WTC11 (cell line): Measurements from ENCODE around the gene BRPF1.

Experiments used
- ATF2 ChIP-seq: sonication (generic); formaldehyde crosslinking; IDR thresholded peaks from 2 replicates; pipeline ENCODE4 v1.8.1; 2022; ENCODE audit warnings: low read depth, missing genetic modification reagents, borderline replicate concordance
- ATF3 ChIP-seq: sonication (generic); formaldehyde crosslinking; conservative IDR thresholded peaks from 2 replicates; pipeline ENCODE4 v1.8.1; 2022; ENCODE audit warnings: mild to moderate bottlenecking, missing genetic modification reagents
- CTCF ChIP-seq: fragments of 200-600 bp; IDR thresholded peaks from 2 replicates; pipeline ENCODE4 v1.8.0; 2022; ENCODE audit warnings: antibody characterized with exemption
- E2F1 ChIP-seq: sonication (generic); formaldehyde crosslinking; IDR thresholded peaks from 2 replicates; pipeline ENCODE4 v1.8.0; 2022; ENCODE audit warnings: mild to moderate bottlenecking, missing genetic modification reagents
- E2F4 ChIP-seq: sonication (generic); formaldehyde crosslinking; IDR thresholded peaks from 2 replicates; pipeline ENCODE4 v1.8.1; 2022; ENCODE audit warnings: low read depth, mild to moderate bottlenecking, moderate library complexity, missing genetic modification reagents, borderline replicate concordance
- ESRRA ChIP-seq: sonication (generic); formaldehyde crosslinking; IDR thresholded peaks from 2 replicates; pipeline ENCODE4 v1.8.1; 2022; ENCODE audit warnings: mild to moderate bottlenecking, missing genetic modification reagents, borderline replicate concordance
- ETV6 ChIP-seq: sonication (generic); formaldehyde crosslinking; IDR thresholded peaks from 2 replicates; pipeline ENCODE4 v1.8.1; 2022; ENCODE audit warnings: mild to moderate bottlenecking, missing genetic modification reagents
- MLX ChIP-seq: sonication (generic); formaldehyde crosslinking; IDR thresholded peaks from 2 replicates; pipeline ENCODE4 v1.8.1; 2023; ENCODE audit warnings: mild to moderate bottlenecking, missing genetic modification reagents, moderate library complexity
- PRDM15 ChIP-seq: sonication (generic); formaldehyde crosslinking; IDR thresholded peaks from 2 replicates; pipeline ENCODE4 v1.8.0; 2022; ENCODE audit warnings: missing genetic modification reagents
- RELA ChIP-seq: sonication (generic); formaldehyde crosslinking; IDR thresholded peaks from 2 replicates; pipeline ENCODE4 v1.8.1; 2022; ENCODE audit warnings: missing genetic modification reagents, mild to moderate bottlenecking, borderline replicate concordance
- SMAD4 ChIP-seq: sonication (generic); formaldehyde crosslinking; IDR thresholded peaks from 2 replicates; pipeline ENCODE4 v1.8.0; 2022; ENCODE audit warnings: mild to moderate bottlenecking, missing genetic modification reagents
- SP1 ChIP-seq: sonication (generic); formaldehyde crosslinking; conservative IDR thresholded peaks from 2 replicates; pipeline ENCODE4 v1.8.1; 2022; ENCODE audit warnings: missing genetic modification reagents
- TCF7 ChIP-seq: sonication (generic); formaldehyde crosslinking; IDR thresholded peaks from 2 replicates; pipeline ENCODE4 v1.8.0; 2022; ENCODE audit warnings: mild to moderate bottlenecking, low read depth, missing genetic modification reagents, moderate library complexity
- ZNF423 ChIP-seq: fragments of 250-450 bp; sonication (Bioruptor Pico); IDR thresholded peaks from 2 replicates; pipeline ENCODE4 v2.1.2; 2022; ENCODE audit warnings: mild to moderate bottlenecking, moderate library complexity

GRCh38 chr3:9732740-9733115, 1.2 kb downstream of the BRPF1 start:
- no peak for TF ChIP-seq E2F4 (CRISPR knock-in tag)
- TF ChIP-seq CTCF: no peak
- TF ChIP-seq ESRRA (CRISPR knock-in tag): no peak
- TF ChIP-seq ATF2 (CRISPR knock-in tag): no peak
- TF ChIP-seq RELA (CRISPR knock-in tag): no peak
- no peak for TF ChIP-seq ZNF423 (CRISPR knock-in tag)
- TF ChIP-seq ATF3 (CRISPR knock-in tag): no peak
- no peak for TF ChIP-seq ETV6 (CRISPR knock-in tag)
- no peak for TF ChIP-seq E2F1 (CRISPR knock-in tag)
- TF ChIP-seq SMAD4 (CRISPR knock-in tag): no peak
- TF ChIP-seq SP1: no peak
- no peak for TF ChIP-seq MLX (CRISPR knock-in tag)
- TF ChIP-seq PRDM15 (CRISPR knock-in tag): no peak
- no peak for TF ChIP-seq TCF7 (CRISPR knock-in tag)
